OCI-M1 (cell line): ENCODE data around the gene DGKE.

Experiments
- DNase-seq: peaks from one replicate; lab custom pipeline; 2025; lab: John Stamatoyannopoulos, UW

DGKE gene

GRCh38 chr17:56849131-56849530 lies 15.2 kb downstream of the DGKE start:
- DNase-seq = peak; percentile 62

GRCh38 chr17:56850591-56850990 lies 16.6 kb downstream of the DGKE start:
- DNase-seq = no peak

GRCh38 chr17:56851008-56851407 lies 17.1 kb downstream of the DGKE start:
- DNase-seq = no peak

GRCh38 chr17:56861899-56862298 lies 27.9 kb downstream of the DGKE start:
- DNase-seq = no peak

GRCh38 chr17:56863974-56864373 lies 30.0 kb downstream of the DGKE start:
- DNase-seq = no peak

GRCh38 chr17:56866076-56866475 lies 32.1 kb downstream of the DGKE start:
- no peak for DNase-seq

- peak; percentile 30 for DNase-seq
These were observed 32.5 kb downstream of the DGKE start for GRCh38 chr17:56866496-56866895.

GRCh38 chr17:56867948-56868376 lies 34.0 kb downstream of the DGKE start:
- DNase-seq = no peak

- no peak for DNase-seq
These were observed 34.8 kb downstream of the DGKE start for GRCh38 chr17:56868716-56869115.

GRCh38 chr17:56870081-56870651 lies 36.2 kb downstream of the DGKE start:
- DNase-seq = no peak

GRCh38 chr17:56876766-56877179 lies 42.8 kb downstream of the DGKE start:
- no peak for DNase-seq

GRCh38 chr17:56879280-56879679 lies 45.3 kb downstream of the DGKE start:
- no peak for DNase-seq

GRCh38 chr17:56880133-56880532 lies 46.2 kb downstream of the DGKE start:
- DNase-seq = no peak

GRCh38 chr17:56880571-56880970 lies 46.6 kb downstream of the DGKE start:
- no peak for DNase-seq

- DNase-seq = no peak
These were observed 47.8 kb downstream of the DGKE start for GRCh38 chr17:56881685-56882295.

GRCh38 chr17:56883616-56884015 lies 49.7 kb downstream of the DGKE start:
- no peak for DNase-seq

GRCh38 chr17:56884483-56885311 lies 50.7 kb downstream of the DGKE start:
- no peak for DNase-seq

GRCh38 chr17:56885312-56885657 lies 51.3 kb downstream of the DGKE start:
- no peak for DNase-seq

GRCh38 chr17:56886288-56886731 lies 52.4 kb downstream of the DGKE start:
- DNase-seq = no peak

- DNase-seq = no peak
These were observed 53.2 kb downstream of the DGKE start for GRCh38 chr17:56887105-56887504.

- peak; percentile 4 for DNase-seq
These were observed 53.9 kb downstream of the DGKE start for GRCh38 chr17:56887552-56888467.

- DNase-seq = no peak
These were observed 56.4 kb downstream of the DGKE start for GRCh38 chr17:56890390-56890789.
